ENCODE results near the gene TAF1D.

Gene TAF1D

DNA sequence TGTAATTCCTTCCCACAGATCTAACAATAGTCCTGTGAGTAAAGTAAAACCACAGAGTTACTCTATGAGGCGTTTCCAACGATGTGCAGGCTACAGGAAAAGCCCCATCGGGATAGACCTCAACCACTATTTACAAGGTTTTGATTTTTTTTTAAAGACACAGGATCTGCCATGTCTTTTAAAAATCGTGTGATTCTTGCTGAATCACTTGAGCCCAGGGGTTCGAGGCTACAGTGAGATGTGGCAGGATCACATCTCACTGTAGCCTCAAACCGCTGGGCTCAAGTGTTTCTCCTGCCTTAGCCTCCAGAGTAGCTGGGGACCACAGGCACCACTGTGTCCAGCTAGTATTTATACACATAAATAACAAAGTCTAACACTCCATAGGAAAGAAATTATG lies 7.8 kb downstream of the TAF1D start (continued):
- TF ChIP-seq ZFP3 (CRISPR knock-in tag; IDR thresholded peaks at IDR 0.05) (no peak), ZC3H10 (CRISPR knock-in tag; IDR thresholded peaks at IDR 0.05) (no peak), ZFP30 (CRISPR knock-in tag; IDR thresholded peaks at IDR 0.05) (no peak)
- TF ChIP-seq, protein P1, sequence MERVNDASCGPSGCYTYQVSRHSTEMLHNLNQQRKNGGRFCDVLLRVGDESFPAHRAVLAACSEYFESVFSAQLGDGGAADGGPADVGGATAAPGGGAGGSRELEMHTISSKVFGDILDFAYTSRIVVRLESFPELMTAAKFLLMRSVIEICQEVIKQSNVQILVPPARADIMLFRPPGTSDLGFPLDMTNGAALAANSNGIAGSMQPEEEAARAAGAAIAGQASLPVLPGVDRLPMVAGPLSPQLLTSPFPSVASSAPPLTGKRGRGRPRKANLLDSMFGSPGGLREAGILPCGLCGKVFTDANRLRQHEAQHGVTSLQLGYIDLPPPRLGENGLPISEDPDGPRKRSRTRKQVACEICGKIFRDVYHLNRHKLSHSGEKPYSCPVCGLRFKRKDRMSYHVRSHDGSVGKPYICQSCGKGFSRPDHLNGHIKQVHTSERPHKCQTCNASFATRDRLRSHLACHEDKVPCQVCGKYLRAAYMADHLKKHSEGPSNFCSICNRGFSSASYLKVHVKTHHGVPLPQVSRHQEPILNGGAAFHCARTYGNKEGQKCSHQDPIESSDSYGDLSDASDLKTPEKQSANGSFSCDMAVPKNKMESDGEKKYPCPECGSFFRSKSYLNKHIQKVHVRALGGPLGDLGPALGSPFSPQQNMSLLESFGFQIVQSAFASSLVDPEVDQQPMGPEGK (CRISPR knock-in tag; IDR thresholded peaks at IDR 0.05; ENCODE audit: borderline replicate concordance), result no peak

DNA sequence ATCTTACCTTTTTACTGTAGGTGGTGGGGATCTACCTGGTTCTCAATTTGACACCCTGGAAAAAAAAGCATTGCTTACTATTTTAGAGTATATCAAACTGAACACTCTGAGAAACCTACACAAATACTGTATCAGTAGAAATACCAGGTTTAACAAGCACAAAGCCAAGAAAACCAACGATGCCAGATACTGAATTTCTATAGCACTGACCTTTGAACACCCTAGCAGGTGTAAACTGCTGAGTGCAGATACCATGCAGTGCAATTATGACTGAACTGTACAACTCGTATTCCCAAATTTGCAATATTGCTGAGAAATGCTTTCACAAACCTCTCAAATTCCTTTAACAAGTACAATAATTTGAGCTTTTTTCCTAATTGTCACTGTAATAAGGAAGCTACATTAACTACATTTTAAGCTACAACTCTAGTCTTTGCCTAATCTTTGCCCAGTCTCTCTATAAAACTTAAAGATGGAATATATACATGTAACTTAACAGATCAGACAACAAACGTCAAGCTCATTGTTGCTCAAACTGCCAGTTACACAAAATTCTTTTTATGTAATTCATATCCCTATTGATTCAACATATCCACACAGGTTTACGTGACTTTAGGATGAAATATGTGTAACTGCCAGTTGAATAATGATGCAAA lies 8.9 kb downstream of the TAF1D start:
- no peak for ATAC-seq
- no peak for TF ChIP-seq ZFP3 (CRISPR knock-in tag; IDR thresholded peaks at IDR 0.05)
- TF ChIP-seq BACH2 (CRISPR knock-in tag; IDR thresholded peaks at IDR 0.05; ENCODE audit: borderline replicate concordance), result no peak
- TF ChIP-seq ZC3H10 (CRISPR knock-in tag; IDR thresholded peaks at IDR 0.05), result no peak
- TF ChIP-seq ZNF8 (CRISPR knock-in tag; IDR thresholded peaks at IDR 0.05), result no peak
- no peak for TF ChIP-seq ARNTL (CRISPR knock-in tag; IDR thresholded peaks at IDR 0.05; ENCODE audit: borderline replicate concordance, low read depth)
- no peak for TF ChIP-seq TCF4 (CRISPR knock-in tag; IDR thresholded peaks at IDR 0.05; ENCODE audit: borderline replicate concordance)
- no peak for TF ChIP-seq ZFP30 (CRISPR knock-in tag; IDR thresholded peaks at IDR 0.05)
- no peak for TF ChIP-seq ISL1 (CRISPR knock-in tag; IDR thresholded peaks at IDR 0.05)
- no peak for TF ChIP-seq ZNF565 (CRISPR knock-in tag; conservative IDR thresholded peaks at IDR 0.05; ENCODE audit: low read depth)
- TF ChIP-seq, protein P2, sequence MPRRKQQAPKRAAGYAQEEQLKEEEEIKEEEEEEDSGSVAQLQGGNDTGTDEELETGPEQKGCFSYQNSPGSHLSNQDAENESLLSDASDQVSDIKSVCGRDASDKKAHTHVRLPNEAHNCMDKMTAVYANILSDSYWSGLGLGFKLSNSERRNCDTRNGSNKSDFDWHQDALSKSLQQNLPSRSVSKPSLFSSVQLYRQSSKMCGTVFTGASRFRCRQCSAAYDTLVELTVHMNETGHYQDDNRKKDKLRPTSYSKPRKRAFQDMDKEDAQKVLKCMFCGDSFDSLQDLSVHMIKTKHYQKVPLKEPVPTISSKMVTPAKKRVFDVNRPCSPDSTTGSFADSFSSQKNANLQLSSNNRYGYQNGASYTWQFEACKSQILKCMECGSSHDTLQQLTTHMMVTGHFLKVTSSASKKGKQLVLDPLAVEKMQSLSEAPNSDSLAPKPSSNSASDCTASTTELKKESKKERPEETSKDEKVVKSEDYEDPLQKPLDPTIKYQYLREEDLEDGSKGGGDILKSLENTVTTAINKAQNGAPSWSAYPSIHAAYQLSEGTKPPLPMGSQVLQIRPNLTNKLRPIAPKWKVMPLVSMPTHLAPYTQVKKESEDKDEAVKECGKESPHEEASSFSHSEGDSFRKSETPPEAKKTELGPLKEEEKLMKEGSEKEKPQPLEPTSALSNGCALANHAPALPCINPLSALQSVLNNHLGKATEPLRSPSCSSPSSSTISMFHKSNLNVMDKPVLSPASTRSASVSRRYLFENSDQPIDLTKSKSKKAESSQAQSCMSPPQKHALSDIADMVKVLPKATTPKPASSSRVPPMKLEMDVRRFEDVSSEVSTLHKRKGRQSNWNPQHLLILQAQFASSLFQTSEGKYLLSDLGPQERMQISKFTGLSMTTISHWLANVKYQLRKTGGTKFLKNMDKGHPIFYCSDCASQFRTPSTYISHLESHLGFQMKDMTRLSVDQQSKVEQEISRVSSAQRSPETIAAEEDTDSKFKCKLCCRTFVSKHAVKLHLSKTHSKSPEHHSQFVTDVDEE (CRISPR knock-in tag; IDR thresholded peaks at IDR 0.05), result no peak
- no peak for TF ChIP-seq SNAI2 (CRISPR knock-in tag; IDR thresholded peaks at IDR 0.05)
- no peak for TF ChIP-seq PPARA (CRISPR knock-in tag; IDR thresholded peaks at IDR 0.05; ENCODE audit: borderline replicate concordance)
- TF ChIP-seq, protein P1 (CRISPR knock-in tag; IDR thresholded peaks at IDR 0.05; ENCODE audit: borderline replicate concordance), result no peak
- TF ChIP-seq RARB (CRISPR knock-in tag; IDR thresholded peaks at IDR 0.05), result no peak
- TF ChIP-seq, protein P3, sequence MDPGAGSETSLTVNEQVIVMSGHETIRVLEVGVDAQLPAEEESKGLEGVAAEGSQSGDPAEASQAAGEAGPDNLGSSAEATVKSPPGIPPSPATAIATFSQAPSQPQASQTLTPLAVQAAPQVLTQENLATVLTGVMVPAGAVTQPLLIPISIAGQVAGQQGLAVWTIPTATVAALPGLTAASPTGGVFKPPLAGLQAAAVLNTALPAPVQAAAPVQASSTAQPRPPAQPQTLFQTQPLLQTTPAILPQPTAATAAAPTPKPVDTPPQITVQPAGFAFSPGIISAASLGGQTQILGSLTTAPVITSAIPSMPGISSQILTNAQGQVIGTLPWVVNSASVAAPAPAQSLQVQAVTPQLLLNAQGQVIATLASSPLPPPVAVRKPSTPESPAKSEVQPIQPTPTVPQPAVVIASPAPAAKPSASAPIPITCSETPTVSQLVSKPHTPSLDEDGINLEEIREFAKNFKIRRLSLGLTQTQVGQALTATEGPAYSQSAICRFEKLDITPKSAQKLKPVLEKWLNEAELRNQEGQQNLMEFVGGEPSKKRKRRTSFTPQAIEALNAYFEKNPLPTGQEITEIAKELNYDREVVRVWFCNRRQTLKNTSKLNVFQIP (CRISPR knock-in tag; IDR thresholded peaks at IDR 0.05; ENCODE audit: borderline replicate concordance, low read depth), result no peak

DNA sequence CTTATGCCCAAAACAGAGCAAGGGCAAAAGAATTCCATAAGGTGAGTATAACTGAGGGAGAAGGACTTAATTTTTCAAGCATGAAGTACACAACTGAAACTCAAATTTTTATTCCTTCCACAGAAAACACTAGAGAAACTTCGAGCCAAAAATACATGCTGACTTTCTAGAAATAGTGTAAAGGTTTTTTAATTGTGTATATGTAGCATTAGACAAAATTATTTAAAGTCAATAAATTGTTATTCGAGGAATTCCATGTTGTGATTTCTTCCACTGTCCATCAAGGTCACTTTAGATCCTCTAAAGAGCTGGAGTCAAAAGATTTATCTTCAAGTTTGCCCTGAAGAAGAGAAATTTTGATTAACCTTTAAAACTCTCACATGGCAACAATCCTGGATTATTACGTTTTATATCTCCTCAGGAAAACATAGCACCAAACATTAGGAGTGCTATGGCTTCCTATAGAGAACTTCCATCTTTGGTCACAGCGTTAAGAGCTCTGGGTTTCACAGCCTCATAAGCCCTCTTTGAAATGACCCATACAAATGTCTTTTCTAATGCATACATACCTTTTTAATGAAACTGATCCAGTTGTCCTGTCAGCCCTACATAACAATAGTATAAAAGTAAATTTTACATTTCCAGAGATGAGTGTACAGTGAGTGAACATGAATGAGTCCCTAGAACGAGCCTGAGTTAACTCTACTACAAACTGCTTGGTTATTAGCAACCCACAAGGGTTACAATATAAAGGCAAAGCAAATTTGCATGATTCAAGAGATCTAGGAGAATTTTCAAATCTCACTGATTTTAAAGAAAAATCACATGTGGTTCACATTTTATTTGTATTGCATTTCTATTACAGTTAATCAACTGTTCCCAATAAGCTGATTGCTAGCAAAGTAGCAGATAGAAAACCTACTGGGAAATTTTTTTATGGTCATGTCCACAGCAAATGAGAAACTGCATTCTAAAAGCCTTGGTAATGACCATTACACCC lies 10.9 kb downstream of the TAF1D start:
- ATAC-seq, result no peak

More for the DNA sequence above, 10.9 kb downstream of the TAF1D start:
- TF ChIP-seq CSDC2 (CRISPR knock-in tag; IDR thresholded peaks at IDR 0.05), result no peak
- no peak for TF ChIP-seq OSR1 (CRISPR knock-in tag; IDR thresholded peaks at IDR 0.05)
- no peak for TF ChIP-seq TOX (CRISPR knock-in tag; IDR thresholded peaks at IDR 0.05; ENCODE audit: borderline replicate concordance)
- TF ChIP-seq GLIS3 (CRISPR knock-in tag; IDR thresholded peaks at IDR 0.05), result no peak
- TF ChIP-seq, protein P4, sequence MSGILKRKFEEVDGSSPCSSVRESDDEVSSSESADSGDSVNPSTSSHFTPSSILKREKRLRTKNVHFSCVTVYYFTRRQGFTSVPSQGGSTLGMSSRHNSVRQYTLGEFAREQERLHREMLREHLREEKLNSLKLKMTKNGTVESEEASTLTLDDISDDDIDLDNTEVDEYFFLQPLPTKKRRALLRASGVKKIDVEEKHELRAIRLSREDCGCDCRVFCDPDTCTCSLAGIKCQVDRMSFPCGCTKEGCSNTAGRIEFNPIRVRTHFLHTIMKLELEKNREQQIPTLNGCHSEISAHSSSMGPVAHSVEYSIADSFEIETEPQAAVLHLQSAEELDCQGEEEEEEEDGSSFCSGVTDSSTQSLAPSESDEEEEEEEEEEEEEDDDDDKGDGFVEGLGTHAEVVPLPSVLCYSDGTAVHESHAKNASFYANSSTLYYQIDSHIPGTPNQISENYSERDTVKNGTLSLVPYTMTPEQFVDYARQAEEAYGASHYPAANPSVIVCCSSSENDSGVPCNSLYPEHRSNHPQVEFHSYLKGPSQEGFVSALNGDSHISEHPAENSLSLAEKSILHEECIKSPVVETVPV (CRISPR knock-in tag; IDR thresholded peaks at IDR 0.05), result no peak
- TF ChIP-seq, protein P3 (CRISPR knock-in tag; IDR thresholded peaks at IDR 0.05; ENCODE audit: borderline replicate concordance, low read depth), result no peak
- no peak for TF ChIP-seq ZNF8 (CRISPR knock-in tag; IDR thresholded peaks at IDR 0.05)
- TF ChIP-seq, protein P1 (CRISPR knock-in tag; IDR thresholded peaks at IDR 0.05; ENCODE audit: borderline replicate concordance), result no peak
- no peak for TF ChIP-seq TCF4 (CRISPR knock-in tag; IDR thresholded peaks at IDR 0.05; ENCODE audit: borderline replicate concordance)
